Mammary epithelial cell (primary cell): Measurements from ENCODE around the gene ARHGEF18.

Experiments used
- EZH2 ChIP-seq: IDR thresholded peaks from 2 replicates; pipeline ENCODE4 v1.6.1; 2012; ENCODE audit warnings: low read length, inconsistent platforms, borderline replicate concordance
- TF ChIP-seq, protein P1 (sequence below), 2 donors: IDR thresholded peaks in 1 of 2; conservative IDR thresholded peaks in 1 of 2; 2 replicates each; pipeline ENCODE4 v1.5.1; 2011 to 2012; ENCODE audit warnings: inconsistent platforms in 2 of 2, low read length in 2 of 2, mild to moderate bottlenecking in 2 of 2, control low read depth in 1 of 2, low read depth in 1 of 2; ENCODE audit not compliant: insufficient read depth in 1 of 2; ENCODE audit errors: extremely low read depth in 1 of 2

DNA sequence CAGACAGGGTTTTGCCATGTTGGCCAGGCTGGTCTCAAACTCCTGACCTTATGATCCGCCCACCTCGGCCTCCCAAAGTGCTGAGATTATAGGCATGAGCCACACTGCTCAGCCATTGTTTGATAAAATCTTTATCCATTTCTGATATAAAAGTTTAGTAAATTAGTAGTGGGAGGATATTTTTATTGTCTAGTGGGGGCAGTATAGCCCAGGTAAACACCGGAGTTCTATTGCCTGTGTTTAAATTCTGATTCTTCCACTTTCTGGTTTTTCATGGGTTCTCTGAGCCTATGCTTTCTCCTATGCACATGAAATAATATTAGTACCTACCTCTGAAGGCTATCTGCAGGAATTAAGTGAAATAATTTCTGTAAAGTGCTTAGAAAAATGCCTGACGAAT lies 20.1 kb upstream of the ARHGEF18 start:
- TF ChIP-seq, protein P1, sequence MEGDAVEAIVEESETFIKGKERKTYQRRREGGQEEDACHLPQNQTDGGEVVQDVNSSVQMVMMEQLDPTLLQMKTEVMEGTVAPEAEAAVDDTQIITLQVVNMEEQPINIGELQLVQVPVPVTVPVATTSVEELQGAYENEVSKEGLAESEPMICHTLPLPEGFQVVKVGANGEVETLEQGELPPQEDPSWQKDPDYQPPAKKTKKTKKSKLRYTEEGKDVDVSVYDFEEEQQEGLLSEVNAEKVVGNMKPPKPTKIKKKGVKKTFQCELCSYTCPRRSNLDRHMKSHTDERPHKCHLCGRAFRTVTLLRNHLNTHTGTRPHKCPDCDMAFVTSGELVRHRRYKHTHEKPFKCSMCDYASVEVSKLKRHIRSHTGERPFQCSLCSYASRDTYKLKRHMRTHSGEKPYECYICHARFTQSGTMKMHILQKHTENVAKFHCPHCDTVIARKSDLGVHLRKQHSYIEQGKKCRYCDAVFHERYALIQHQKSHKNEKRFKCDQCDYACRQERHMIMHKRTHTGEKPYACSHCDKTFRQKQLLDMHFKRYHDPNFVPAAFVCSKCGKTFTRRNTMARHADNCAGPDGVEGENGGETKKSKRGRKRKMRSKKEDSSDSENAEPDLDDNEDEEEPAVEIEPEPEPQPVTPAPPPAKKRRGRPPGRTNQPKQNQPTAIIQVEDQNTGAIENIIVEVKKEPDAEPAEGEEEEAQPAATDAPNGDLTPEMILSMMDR (conservative IDR thresholded peaks at IDR 0.05 in 1 of 2, IDR thresholded peaks at IDR 0.05 in 1 of 2; ENCODE audit: extremely low read depth in 1 of 2, insufficient read depth in 1 of 2, low read depth in 1 of 2, low read length in 2 of 2), result no peak
- no peak for TF ChIP-seq EZH2
